ENCODE data around the gene TIAL1.

TIAL1 gene

DNA sequence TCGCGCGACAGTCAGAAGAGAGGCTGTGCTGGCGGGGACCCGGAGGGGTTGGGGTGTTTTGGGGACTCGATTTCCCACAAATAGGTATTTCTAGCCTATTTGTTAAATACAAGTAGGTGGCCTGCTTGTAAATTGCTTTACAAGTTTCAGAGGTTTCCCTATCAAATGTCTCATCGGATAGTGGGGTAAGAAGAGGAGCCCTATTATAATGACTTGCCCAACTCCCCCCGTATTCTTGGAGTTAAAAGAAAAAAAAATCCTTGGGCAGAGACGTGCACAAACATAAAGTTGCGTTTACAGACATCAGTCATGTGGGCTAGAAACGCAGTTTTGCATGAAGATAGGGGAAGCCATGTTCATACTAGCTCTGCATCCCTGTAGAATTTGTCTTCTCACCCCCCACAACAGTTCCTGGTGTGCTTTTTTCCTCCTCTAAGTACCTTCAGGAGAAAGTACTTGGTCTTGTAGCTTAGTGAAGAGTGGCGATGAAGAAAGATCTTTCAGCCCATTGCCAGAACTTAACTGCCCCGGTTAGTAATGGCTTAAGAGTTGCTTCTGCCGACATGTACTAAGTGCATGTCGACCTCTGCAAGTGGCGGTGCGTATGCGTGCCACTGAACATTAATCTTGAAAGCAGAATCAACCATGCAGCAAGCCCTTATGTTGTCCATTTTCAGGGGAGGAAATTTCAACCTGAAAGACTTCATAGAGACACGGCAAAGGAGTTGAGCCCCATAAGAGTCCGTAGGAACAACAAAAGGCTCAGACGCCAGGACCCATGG is 832 bp upstream of the TIAL1 start:
- DNase-seq: no peak
- Histone ChIP-seq H3K4me1 (peaks cover 0 to 36% (median 22%) of the 10 kb centered on the region in 4 donors), H3K27ac (peak overlapping the region; percentile 90 to 97), H3K36me3 (peaks cover 0 to 5% (median 0%) of the 10 kb centered on the region in 3 donors), H3K9me3 (no peaks in the 10 kb centered on the region), H3K4me3 (peak overlapping the region; percentile 68 to 95), H3K27me3 (no peaks in the 10 kb centered on the region)
- intact Hi-C loops (cut with DNase I; ENCODE audit: low total_unique reads): loop anchor here (5.0 kb wide), 2 partner anchors 55 to 80 kb away; partner anchors contain the start of gene BAG3
- no peak for TF ChIP-seq CTCF (IDR thresholded peaks at IDR 0.05)

DNA sequence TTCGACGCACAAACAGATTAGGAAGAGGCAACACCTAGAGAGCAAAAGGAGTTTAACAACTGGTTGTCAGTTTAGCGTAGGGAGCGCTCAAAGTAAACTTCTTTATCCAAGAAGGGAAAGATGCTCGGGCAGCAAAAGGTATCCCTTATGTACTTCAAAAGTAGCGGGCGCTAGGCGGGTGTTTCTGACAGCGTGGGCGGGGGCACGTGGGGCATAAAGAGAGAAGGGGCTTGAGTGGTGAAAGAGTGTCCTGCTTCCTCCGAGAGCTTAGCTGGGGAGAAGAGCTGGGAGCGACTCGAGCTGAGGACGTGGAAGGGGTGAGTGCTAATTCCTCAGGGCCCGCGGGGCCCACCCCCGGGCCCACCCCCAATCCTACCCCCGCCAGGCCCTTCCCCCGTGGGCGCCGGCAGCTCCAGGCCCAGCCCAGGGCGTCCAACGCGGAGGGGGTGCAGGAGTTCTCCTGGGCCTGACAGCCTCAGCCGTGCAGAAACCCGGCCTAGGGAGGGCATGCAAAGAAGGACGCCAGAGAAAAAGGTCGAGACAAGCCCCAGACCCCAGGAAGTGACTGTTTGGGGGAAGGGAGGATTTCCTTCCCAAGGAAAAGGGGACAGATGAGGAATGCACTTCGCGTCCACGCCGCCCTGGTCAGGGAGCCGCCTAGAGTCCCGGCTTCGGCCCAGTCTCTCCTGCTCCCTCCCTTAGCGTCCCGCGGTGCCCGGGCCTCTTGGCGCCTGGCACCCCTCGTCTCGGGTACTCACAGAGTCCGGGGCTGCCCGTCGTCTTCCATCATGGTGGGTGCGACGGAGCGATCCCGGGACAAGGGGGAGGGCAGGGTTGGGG is 868 bp downstream of the TIAL1 start:
- Histone ChIP-seq H3K27ac (peak overlapping the region; percentile 90 to 97), H3K27me3 (no peaks in the 10 kb centered on the region), H3K36me3 (peaks cover 0 to 9% (median 3%) of the 10 kb centered on the region in 3 donors), H3K4me1 (peaks cover 0 to 47% (median 28%) of the 10 kb centered on the region in 4 donors), H3K9me3 (no peaks in the 10 kb centered on the region), H3K4me3 (peak overlapping the region; percentile 68 to 95)
- intact Hi-C loops (cut with DNase I; ENCODE audit: low total_unique reads): loop anchor here (5.0 kb wide), 2 partner anchors 56 to 81 kb away; partner anchors contain the start of gene BAG3
- DNase-seq: peak; percentile 33 to 74
- no peak for TF ChIP-seq CTCF (IDR thresholded peaks at IDR 0.05)

DNA sequence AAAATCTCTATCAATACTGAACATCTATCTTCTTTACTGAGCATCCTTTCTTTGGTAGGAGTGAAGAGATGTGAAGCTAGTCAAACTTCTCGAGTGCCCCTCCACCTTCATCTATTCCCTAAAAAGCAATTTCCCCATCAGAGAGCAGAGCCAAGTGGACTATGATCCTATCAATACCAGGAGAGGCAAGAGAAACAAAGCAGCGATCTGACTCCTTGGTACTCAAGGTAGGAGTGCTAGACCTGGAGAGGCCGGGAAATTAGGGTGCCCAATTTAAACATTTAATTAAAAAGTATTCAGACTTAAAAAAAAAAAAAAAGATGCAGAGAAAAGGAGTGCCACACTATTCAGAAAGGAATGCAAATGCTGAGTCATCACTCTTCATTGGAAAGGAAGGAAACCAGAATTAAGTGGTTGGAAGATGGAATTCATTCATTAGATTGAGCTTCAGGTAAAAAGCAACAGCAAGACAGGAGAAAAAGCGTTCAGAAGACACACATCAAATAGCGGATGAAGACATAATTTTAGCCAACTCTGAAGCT is 1.6 kb downstream of the TIAL1 start:
- H3K4me1 ChIP-seq: peaks cover 0 to 48% (median 28%) of the 10 kb centered on the region in 4 donors
- no peak for TF ChIP-seq CTCF (IDR thresholded peaks at IDR 0.05)

GRCh38 chr10:119588071-119588470 is 8.7 kb downstream of the TIAL1 start:
- Histone ChIP-seq H3K4me1 (peaks cover 0 to 25% (median 15%) of the 10 kb centered on the region in 4 donors), H3K27me3 (no peaks in the 10 kb centered on the region), H3K4me3 (no peak overlapping the region), H3K36me3 (peaks cover 20 to 45% (median 37%) of the 10 kb centered on the region in 3 donors), H3K9me3 (no peaks in the 10 kb centered on the region), H3K27ac (no peak overlapping the region)
- intact Hi-C loops (cut with DNase I; ENCODE audit: low total_unique reads): no loop called here
- DNase-seq: no peak
- TF ChIP-seq CTCF (IDR thresholded peaks at IDR 0.05): no peak

More for the DNA sequence above, 1.6 kb downstream of the TIAL1 start:
- DNase-seq: no peak
- Histone ChIP-seq H3K27me3 (no peaks in the 10 kb centered on the region), H3K36me3 (peaks cover 0 to 10% (median 3%) of the 10 kb centered on the region in 3 donors), H3K9me3 (no peaks in the 10 kb centered on the region), H3K4me3 (peak overlapping the region; percentile 68 to 95), H3K27ac (peak overlapping the region; percentile 90 to 97)
- intact Hi-C loops (cut with DNase I; ENCODE audit: low total_unique reads): loop anchor here (5.0 kb wide), 2 partner anchors 57 to 82 kb away; partner anchors contain the start of gene BAG3

- H3K4me3 ChIP-seq: no peak overlapping the region
- no peak for DNase-seq
- no peaks in the 10 kb centered on the region for H3K27me3 ChIP-seq
- intact Hi-C loops (cut with DNase I; ENCODE audit: low total_unique reads): loop anchor here (10.0 kb wide), 1 partner anchor 384 kb away; no protein-coding TSS in a partner anchor
- H3K4me1 ChIP-seq: no peaks in the 10 kb centered on the region
- peaks cover 59 to 80% (median 64%) of the 10 kb centered on the region in 3 donors for H3K36me3 ChIP-seq
- H3K27ac ChIP-seq: no peak overlapping the region
- H3K9me3 ChIP-seq: no peaks in the 10 kb centered on the region
- TF ChIP-seq CTCF (IDR thresholded peaks at IDR 0.05): no peak
These were observed 18.4 kb downstream of the TIAL1 start for GRCh38 chr10:119578355-119578754.
